GM19099 (cell line): Measurements from ENCODE around the gene SLC43A2.

ENCODE experiments used
- POLR2A ChIP-seq: IDR thresholded peaks from 3 replicates; pipeline ENCODE4 v1.6.1; 2011; ENCODE audit warnings: low read depth; ENCODE audit not compliant: insufficient read length; ENCODE audit errors: extremely low read depth

Gene SLC43A2

GRCh38 chr17:1566505-1567199, 62.0 kb downstream of the SLC43A2 start:
- peak; percentile 47 for TF ChIP-seq POLR2A

- no peak for TF ChIP-seq POLR2A
Observed at GRCh38 chr17:1565877-1566276, 62.8 kb downstream of the SLC43A2 start.

- TF ChIP-seq POLR2A = no peak
Observed at GRCh38 chr17:1563786-1564613, 64.6 kb downstream of the SLC43A2 start.

GRCh38 chr17:1562176-1562643, 66.4 kb downstream of the SLC43A2 start:
- TF ChIP-seq POLR2A = no peak

GRCh38 chr17:1561420-1562175, 67.0 kb downstream of the SLC43A2 start:
- no peak for TF ChIP-seq POLR2A

- TF ChIP-seq POLR2A = no peak
Observed at GRCh38 chr17:1560858-1561355, 67.7 kb downstream of the SLC43A2 start.

GRCh38 chr17:1560101-1560857, 68.4 kb downstream of the SLC43A2 start:
- no peak for TF ChIP-seq POLR2A

- TF ChIP-seq POLR2A = no peak
Observed at GRCh38 chr17:1559047-1560043, 69.3 kb downstream of the SLC43A2 start.

- no peak for TF ChIP-seq POLR2A
Observed at GRCh38 chr17:1558401-1558800, 70.2 kb downstream of the SLC43A2 start.

GRCh38 chr17:1557355-1558095, 71.1 kb downstream of the SLC43A2 start:
- TF ChIP-seq POLR2A = no peak

- TF ChIP-seq POLR2A = no peak
Observed at GRCh38 chr17:1555651-1556471, 72.8 kb downstream of the SLC43A2 start.
